ENCODE measurements around the gene OPN3. TPM values are rescaled to one million over a fixed set of nuclear protein-coding genes. Genes with fewer than 3 reads are reported as not detected.

OPN3 gene
- polyA plus RNA-seq, 1 donor (not counting 4 experiments of a cell fraction or from before 2014, with no cell fraction given): 48.4 TPM

DNA sequence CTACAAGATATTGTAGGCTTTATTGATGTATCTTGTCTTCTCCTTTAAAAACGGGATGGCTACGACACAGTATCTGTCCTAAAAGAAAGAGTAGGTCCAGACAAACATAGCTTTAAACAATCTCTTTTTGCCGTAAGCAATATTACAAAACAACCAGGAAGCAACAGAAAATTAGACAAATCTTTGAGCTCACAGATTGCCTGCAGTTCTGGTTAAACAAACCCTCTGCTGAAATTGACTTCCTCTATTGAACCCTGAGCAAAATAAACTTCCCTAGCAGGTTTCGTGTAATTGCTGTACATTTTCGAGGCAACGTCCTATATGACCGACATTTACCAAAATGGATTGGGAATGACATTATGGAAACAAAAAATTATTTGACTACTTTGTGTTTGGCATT, 50.6 kb downstream of the OPN3 start:
- dilution Hi-C loops (cut with MboI; ENCODE audit: extremely low pct_ligation_motif_present, low sequenced_read_pairs): no loop called here
- TF ChIP-seq, protein P1, sequence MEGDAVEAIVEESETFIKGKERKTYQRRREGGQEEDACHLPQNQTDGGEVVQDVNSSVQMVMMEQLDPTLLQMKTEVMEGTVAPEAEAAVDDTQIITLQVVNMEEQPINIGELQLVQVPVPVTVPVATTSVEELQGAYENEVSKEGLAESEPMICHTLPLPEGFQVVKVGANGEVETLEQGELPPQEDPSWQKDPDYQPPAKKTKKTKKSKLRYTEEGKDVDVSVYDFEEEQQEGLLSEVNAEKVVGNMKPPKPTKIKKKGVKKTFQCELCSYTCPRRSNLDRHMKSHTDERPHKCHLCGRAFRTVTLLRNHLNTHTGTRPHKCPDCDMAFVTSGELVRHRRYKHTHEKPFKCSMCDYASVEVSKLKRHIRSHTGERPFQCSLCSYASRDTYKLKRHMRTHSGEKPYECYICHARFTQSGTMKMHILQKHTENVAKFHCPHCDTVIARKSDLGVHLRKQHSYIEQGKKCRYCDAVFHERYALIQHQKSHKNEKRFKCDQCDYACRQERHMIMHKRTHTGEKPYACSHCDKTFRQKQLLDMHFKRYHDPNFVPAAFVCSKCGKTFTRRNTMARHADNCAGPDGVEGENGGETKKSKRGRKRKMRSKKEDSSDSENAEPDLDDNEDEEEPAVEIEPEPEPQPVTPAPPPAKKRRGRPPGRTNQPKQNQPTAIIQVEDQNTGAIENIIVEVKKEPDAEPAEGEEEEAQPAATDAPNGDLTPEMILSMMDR (optimal IDR thresholded peaks at IDR 0.05 in 1 of 3, IDR thresholded peaks at IDR 0.05 in 1 of 3, conservative IDR thresholded peaks at IDR 0.05 in 1 of 3; ENCODE audit: extremely low read depth in 1 of 3, insufficient read depth in 2 of 3, low read length in 3 of 3): no peak
- TF ChIP-seq EZH2 (IDR thresholded peaks at IDR 0.05; ENCODE audit: low read length): no peak

DNA sequence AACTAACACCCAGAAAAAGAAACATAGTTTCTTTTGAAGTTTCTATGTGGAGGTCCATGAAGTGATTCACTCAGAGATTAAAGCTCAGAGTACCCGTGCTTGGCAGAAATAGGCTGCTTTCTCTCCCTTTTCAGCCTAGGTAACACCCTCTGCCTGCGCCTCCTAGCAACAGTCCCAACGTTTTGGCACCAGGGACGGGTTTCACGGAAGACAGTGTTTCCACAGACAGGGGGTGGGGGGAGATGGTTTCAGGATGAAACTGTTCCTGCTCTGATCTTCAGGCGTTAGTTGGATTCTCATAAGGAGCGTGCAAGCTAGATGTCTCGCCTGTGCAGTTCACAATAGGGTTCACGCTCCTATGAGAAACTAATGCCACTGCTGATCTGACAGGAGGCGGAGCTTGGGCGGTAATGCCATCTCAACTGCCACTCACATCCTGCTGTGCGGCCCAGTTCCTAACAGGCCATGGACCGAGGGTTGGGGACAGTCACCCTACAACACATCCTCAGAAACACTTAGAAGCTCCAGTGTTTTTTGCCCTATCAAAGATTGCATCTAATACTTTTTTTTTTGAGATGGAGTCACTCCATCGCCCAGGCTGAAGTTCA, 53.2 kb downstream of the OPN3 start:
- dilution Hi-C loops (cut with MboI; ENCODE audit: extremely low pct_ligation_motif_present, low sequenced_read_pairs): no loop called here
- FAIRE-seq (no peak), DNase-seq (ENCODE audit: low read depth, low spot score) (no peak)
- TF ChIP-seq, protein P1 (optimal IDR thresholded peaks at IDR 0.05 in 1 of 3, IDR thresholded peaks at IDR 0.05 in 1 of 3, conservative IDR thresholded peaks at IDR 0.05 in 1 of 3; ENCODE audit: extremely low read depth in 1 of 3, insufficient read depth in 2 of 3, low read length in 3 of 3): no peak
- TF ChIP-seq EZH2 (IDR thresholded peaks at IDR 0.05; ENCODE audit: low read length): no peak
- Histone ChIP-seq H3K9ac (ENCODE audit: control insufficient read depth, extremely low read depth, insufficient read depth, low read length) (no peak overlapping the region), H2AFZ (ENCODE audit: control insufficient read depth, low read length) (no peak overlapping the region), H4K20me1 (ENCODE audit: control insufficient read depth, extremely low read depth, insufficient read depth, low read length) (no peaks in the 10 kb centered on the region), H3K27me3 (ENCODE audit: control insufficient read depth, extremely low read depth, insufficient read depth, low read length) (no peaks in the 10 kb centered on the region), H3K9me3 (ENCODE audit: control insufficient read depth, low read depth, low read length) (no peaks in the 10 kb centered on the region), H3K9me1 (ENCODE audit: control insufficient read depth, extremely low read depth, insufficient read depth, low read length) (no peaks in the 10 kb centered on the region), H3K4me2 (ENCODE audit: control insufficient read depth, extremely low read depth, insufficient read depth, low read depth, low read length) (no peak overlapping the region), H3K79me2 (ENCODE audit: control insufficient read depth, insufficient read depth, low read length) (no peaks in the 10 kb centered on the region), H3K27ac (ENCODE audit: control insufficient read depth, insufficient read depth, low read length) (no peak overlapping the region), H3K4me3 (ENCODE audit: control insufficient read depth in 2 of 3, extremely low read depth in 1 of 3, insufficient read depth in 2 of 3, low read depth in 1 of 3, low read length in 3 of 3) (no peak overlapping the region), H3K4me1 (ENCODE audit: control insufficient read depth, extremely low read depth, insufficient read depth, low read length) (peaks cover 35% of the 10 kb centered on the region), H3K36me3 (ENCODE audit: control insufficient read depth in 2 of 2, extremely low read depth in 1 of 2, insufficient read depth in 2 of 2, low read length in 2 of 2) (no peaks in the 10 kb centered on the region)

More for the DNA sequence above, 50.6 kb downstream of the OPN3 start:
- no peak overlapping the region for H3K9ac ChIP-seq (ENCODE audit: control insufficient read depth, extremely low read depth, insufficient read depth, low read length)
- H3K4me1 ChIP-seq (ENCODE audit: control insufficient read depth, extremely low read depth, insufficient read depth, low read length): peaks cover 40% of the 10 kb centered on the region
- H2AFZ ChIP-seq (ENCODE audit: control insufficient read depth, low read length): no peak overlapping the region
- FAIRE-seq (no peak), DNase-seq (ENCODE audit: low read depth, low spot score) (no peak)
- no peaks in the 10 kb centered on the region for H3K9me1 ChIP-seq (ENCODE audit: control insufficient read depth, extremely low read depth, insufficient read depth, low read length)
- no peaks in the 10 kb centered on the region for H3K27me3 ChIP-seq (ENCODE audit: control insufficient read depth, extremely low read depth, insufficient read depth, low read length)
- H3K79me2 ChIP-seq (ENCODE audit: control insufficient read depth, insufficient read depth, low read length): no peaks in the 10 kb centered on the region
- H3K36me3 ChIP-seq (ENCODE audit: control insufficient read depth in 2 of 2, extremely low read depth in 1 of 2, insufficient read depth in 2 of 2, low read length in 2 of 2): peaks cover 0 to 3% of the 10 kb centered on the region in 2 experiments
- no peak overlapping the region for H3K4me2 ChIP-seq (ENCODE audit: control insufficient read depth, extremely low read depth, insufficient read depth, low read depth, low read length)
- H3K9me3 ChIP-seq (ENCODE audit: control insufficient read depth, low read depth, low read length): no peaks in the 10 kb centered on the region
- no peak overlapping the region for H3K27ac ChIP-seq (ENCODE audit: control insufficient read depth, insufficient read depth, low read length)
- H3K4me3 ChIP-seq (ENCODE audit: control insufficient read depth in 2 of 3, extremely low read depth in 1 of 3, insufficient read depth in 2 of 3, low read depth in 1 of 3, low read length in 3 of 3): no peak overlapping the region
- H4K20me1 ChIP-seq (ENCODE audit: control insufficient read depth, extremely low read depth, insufficient read depth, low read length): no peaks in the 10 kb centered on the region

All from keratinocyte (primary cell).